ENCODE data around the gene FBXO28.
A peak's percentile ranks its signal among the peaks of the same experiment; 100 is the strongest.

FBXO28 gene

GRCh38 chr1:224201383-224201782, 87.5 kb downstream of the FBXO28 start:
- no peak overlapping the region for H2BK15ac ChIP-seq (ENCODE audit: low read depth, poor library complexity, severe bottlenecking)
- no peaks in the 10 kb centered on the region for H3K27me3 ChIP-seq (ENCODE audit: control insufficient read depth in 1 of 2, insufficient read depth in 1 of 2, low read length in 2 of 2)
- no peak overlapping the region for H3K4me3 ChIP-seq (ENCODE audit: insufficient read depth in 1 of 2, low read depth in 1 of 2, low read length in 2 of 2)
- H3K9me3 ChIP-seq (ENCODE audit: control insufficient read depth, low read length), result no peaks in the 10 kb centered on the region
- no peak overlapping the region for H3K14ac ChIP-seq (ENCODE audit: low read length in 2 of 2)
- no peak overlapping the region for H3K27ac ChIP-seq (ENCODE audit: low read length, poor library complexity, severe bottlenecking)
- no peak overlapping the region for H3K4me2 ChIP-seq (ENCODE audit: low read length, poor library complexity, severe bottlenecking)
- no peak overlapping the region for H4K91ac ChIP-seq (ENCODE audit: low read length)
- H4K8ac ChIP-seq (ENCODE audit: low read length), result no peak overlapping the region
- DNase-seq, result no peak
- peaks cover 27% of the 10 kb centered on the region for H3K4me1 ChIP-seq (ENCODE audit: control insufficient read depth, insufficient read depth, low read depth, low read length)
- H3K79me1 ChIP-seq (replicated peaks; ENCODE audit: low read length, poor library complexity, severe bottlenecking), result peaks cover 2% of the 10 kb centered on the region
- no peaks in the 10 kb centered on the region for H3K36me3 ChIP-seq (ENCODE audit: control insufficient read depth in 1 of 2, insufficient read depth in 2 of 2, low read depth in 1 of 2, low read length in 2 of 2)
- H3K4ac ChIP-seq (ENCODE audit: low read depth in 1 of 2, low read length in 2 of 2), result no peak overlapping the region
- H3K9ac ChIP-seq (ENCODE audit: low read length), result no peak overlapping the region
- 93% methylated on average over 5 of the region's 5 CpGs for WGBS
- H2BK5ac ChIP-seq (ENCODE audit: low read depth, low read length, poor library complexity, severe bottlenecking), result no peak overlapping the region
- peak overlapping the region; percentile 77 for H2AK5ac ChIP-seq (ENCODE audit: low read length, severe bottlenecking)
- H2AFZ ChIP-seq (ENCODE audit: low read depth, low read length), result no peak overlapping the region
- H3K18ac ChIP-seq (ENCODE audit: low read depth in 1 of 2, low read length in 2 of 2), result no peak overlapping the region
- H2BK12ac ChIP-seq (ENCODE audit: low read length in 2 of 2), result no peak overlapping the region
- no peak overlapping the region for H2BK120ac ChIP-seq (ENCODE audit: low read depth, low read length)
- no peak overlapping the region for H3K23ac ChIP-seq (ENCODE audit: low read length in 2 of 2)

- H3K27me3 ChIP-seq (ENCODE audit: control insufficient read depth in 1 of 2, insufficient read depth in 1 of 2, low read length in 2 of 2), result no peaks in the 10 kb centered on the region
- H3K9ac ChIP-seq (ENCODE audit: low read length), result no peak overlapping the region
- H3K79me1 ChIP-seq (replicated peaks; ENCODE audit: low read length, poor library complexity, severe bottlenecking), result peaks cover 2% of the 10 kb centered on the region
- H2BK120ac ChIP-seq (ENCODE audit: low read depth, low read length), result no peak overlapping the region
- H3K27ac ChIP-seq (ENCODE audit: low read length, poor library complexity, severe bottlenecking), result no peak overlapping the region
- no peak overlapping the region for H4K91ac ChIP-seq (ENCODE audit: low read length)
- H3K4me2 ChIP-seq (ENCODE audit: low read length, poor library complexity, severe bottlenecking), result no peak overlapping the region
- H3K14ac ChIP-seq (ENCODE audit: low read length in 2 of 2), result no peak overlapping the region
- H2AFZ ChIP-seq (ENCODE audit: low read depth, low read length), result no peak overlapping the region
- no peak overlapping the region for H2BK15ac ChIP-seq (ENCODE audit: low read depth, poor library complexity, severe bottlenecking)
- no peak overlapping the region for H3K4ac ChIP-seq (ENCODE audit: low read depth in 1 of 2, low read length in 2 of 2)
- no peak overlapping the region for H2AK5ac ChIP-seq (ENCODE audit: low read length, severe bottlenecking)
- no peak for DNase-seq
- H4K8ac ChIP-seq (ENCODE audit: low read length), result no peak overlapping the region
- H3K23ac ChIP-seq (ENCODE audit: low read length in 2 of 2), result no peak overlapping the region
- no peak overlapping the region for H2BK5ac ChIP-seq (ENCODE audit: low read depth, low read length, poor library complexity, severe bottlenecking)
- no peaks in the 10 kb centered on the region for H3K36me3 ChIP-seq (ENCODE audit: control insufficient read depth in 1 of 2, insufficient read depth in 2 of 2, low read depth in 1 of 2, low read length in 2 of 2)
- no peaks in the 10 kb centered on the region for H3K9me3 ChIP-seq (ENCODE audit: control insufficient read depth, low read length)
- peaks cover 27% of the 10 kb centered on the region for H3K4me1 ChIP-seq (ENCODE audit: control insufficient read depth, insufficient read depth, low read depth, low read length)
- no peak overlapping the region for H2BK12ac ChIP-seq (ENCODE audit: low read length in 2 of 2)
- no peak overlapping the region for H3K4me3 ChIP-seq (ENCODE audit: insufficient read depth in 1 of 2, low read depth in 1 of 2, low read length in 2 of 2)
- WGBS, result 96% methylated on average over 4 of the region's 4 CpGs
- no peak overlapping the region for H3K18ac ChIP-seq (ENCODE audit: low read depth in 1 of 2, low read length in 2 of 2)
Measured at GRCh38 chr1:224201853-224202252, 87.9 kb downstream of the FBXO28 start.

GRCh38 chr1:224203243-224204016, 89.5 kb downstream of the FBXO28 start:
- H3K4me1 ChIP-seq (ENCODE audit: control insufficient read depth, insufficient read depth, low read depth, low read length), result peaks cover 27% of the 10 kb centered on the region
- H3K4me2 ChIP-seq (ENCODE audit: low read length, poor library complexity, severe bottlenecking), result peak overlapping the region; percentile 1
- peak overlapping the region; percentile 81 for H2BK15ac ChIP-seq (ENCODE audit: low read depth, poor library complexity, severe bottlenecking)
- peak overlapping the region; percentile 69 for H2BK120ac ChIP-seq (ENCODE audit: low read depth, low read length)
- peak overlapping the region; percentile 76 for H4K8ac ChIP-seq (ENCODE audit: low read length)
- peak; percentile 73 for DNase-seq
- peak overlapping the region; percentile 100 for H3K27ac ChIP-seq (ENCODE audit: low read length, poor library complexity, severe bottlenecking)
- peak overlapping the region in 1 of 2 experiments; percentile 23 for H3K4me3 ChIP-seq (ENCODE audit: insufficient read depth in 1 of 2, low read depth in 1 of 2, low read length in 2 of 2)
- WGBS, result 53% methylated on average over 7 of the region's 8 CpGs
- peak overlapping the region; percentile 0 to 59 for H2BK12ac ChIP-seq (ENCODE audit: low read length in 2 of 2)
- H2AFZ ChIP-seq (ENCODE audit: low read depth, low read length), result peak overlapping the region; percentile 8
- no peaks in the 10 kb centered on the region for H3K27me3 ChIP-seq (ENCODE audit: control insufficient read depth in 1 of 2, insufficient read depth in 1 of 2, low read length in 2 of 2)
- no peaks in the 10 kb centered on the region for H3K79me1 ChIP-seq (replicated peaks; ENCODE audit: low read length, poor library complexity, severe bottlenecking)
- peak overlapping the region; percentile 71 for H3K9ac ChIP-seq (ENCODE audit: low read length)
- H2AK5ac ChIP-seq (ENCODE audit: low read length, severe bottlenecking), result peak overlapping the region; percentile 99
- peak overlapping the region; percentile 63 to 90 for H3K4ac ChIP-seq (ENCODE audit: low read depth in 1 of 2, low read length in 2 of 2)
- no peaks in the 10 kb centered on the region for H3K9me3 ChIP-seq (ENCODE audit: control insufficient read depth, low read length)
- no peak overlapping the region for H3K14ac ChIP-seq (ENCODE audit: low read length in 2 of 2)
- H3K36me3 ChIP-seq (ENCODE audit: control insufficient read depth in 1 of 2, insufficient read depth in 2 of 2, low read depth in 1 of 2, low read length in 2 of 2), result no peaks in the 10 kb centered on the region
- H3K18ac ChIP-seq (ENCODE audit: low read depth in 1 of 2, low read length in 2 of 2), result peak overlapping the region; percentile 6 to 55
- H2BK5ac ChIP-seq (ENCODE audit: low read depth, low read length, poor library complexity, severe bottlenecking), result peak overlapping the region; percentile 100
- H4K91ac ChIP-seq (ENCODE audit: low read length), result peak overlapping the region; percentile 48
- H3K23ac ChIP-seq (ENCODE audit: low read length in 2 of 2), result no peak overlapping the region

- H3K4me3 ChIP-seq (ENCODE audit: insufficient read depth in 1 of 2, low read depth in 1 of 2, low read length in 2 of 2), result peak overlapping the region in 1 of 2 experiments; percentile 23
- peak; percentile 97 for DNase-seq
- H2AK5ac ChIP-seq (ENCODE audit: low read length, severe bottlenecking), result peak overlapping the region; percentile 3
- H4K8ac ChIP-seq (ENCODE audit: low read length), result peak overlapping the region; percentile 63
- H2BK12ac ChIP-seq (ENCODE audit: low read length in 2 of 2), result peak overlapping the region; percentile 65 to 97
- 5% methylated on average over 3 of the region's 4 CpGs for WGBS
- peak overlapping the region; percentile 86 for H2AFZ ChIP-seq (ENCODE audit: low read depth, low read length)
- H4K91ac ChIP-seq (ENCODE audit: low read length), result no peak overlapping the region
- H3K27me3 ChIP-seq (ENCODE audit: control insufficient read depth in 1 of 2, insufficient read depth in 1 of 2, low read length in 2 of 2), result no peaks in the 10 kb centered on the region
- H3K4me1 ChIP-seq (ENCODE audit: control insufficient read depth, insufficient read depth, low read depth, low read length), result peaks cover 27% of the 10 kb centered on the region
- no peaks in the 10 kb centered on the region for H3K9me3 ChIP-seq (ENCODE audit: control insufficient read depth, low read length)
- peak overlapping the region; percentile 40 to 96 for H3K18ac ChIP-seq (ENCODE audit: low read depth in 1 of 2, low read length in 2 of 2)
- peak overlapping the region; percentile 27 for H2BK120ac ChIP-seq (ENCODE audit: low read depth, low read length)
- peak overlapping the region; percentile 62 for H3K27ac ChIP-seq (ENCODE audit: low read length, poor library complexity, severe bottlenecking)
- H3K4ac ChIP-seq (ENCODE audit: low read depth in 1 of 2, low read length in 2 of 2), result peak overlapping the region in 1 of 2 experiments; percentile 89
- no peak overlapping the region for H3K14ac ChIP-seq (ENCODE audit: low read length in 2 of 2)
- no peak overlapping the region for H3K23ac ChIP-seq (ENCODE audit: low read length in 2 of 2)
- peak overlapping the region; percentile 8 for H2BK15ac ChIP-seq (ENCODE audit: low read depth, poor library complexity, severe bottlenecking)
- no peak overlapping the region for H2BK5ac ChIP-seq (ENCODE audit: low read depth, low read length, poor library complexity, severe bottlenecking)
- no peaks in the 10 kb centered on the region for H3K79me1 ChIP-seq (replicated peaks; ENCODE audit: low read length, poor library complexity, severe bottlenecking)
- H3K36me3 ChIP-seq (ENCODE audit: control insufficient read depth in 1 of 2, insufficient read depth in 2 of 2, low read depth in 1 of 2, low read length in 2 of 2), result no peaks in the 10 kb centered on the region
- H3K4me2 ChIP-seq (ENCODE audit: low read length, poor library complexity, severe bottlenecking), result peak overlapping the region; percentile 45
- peak overlapping the region; percentile 86 for H3K9ac ChIP-seq (ENCODE audit: low read length)
Measured at GRCh38 chr1:224205438-224205840, 91.5 kb downstream of the FBXO28 start.
